Right atrium auricular region (tissue), 2 donors: ENCODE measurements around the gene SLC2A14. TPM values are rescaled to one million over a fixed set of nuclear protein-coding genes. Genes with fewer than 3 reads are reported as not detected.
"Not testable (repeated sequence)": the region's sequence is repeated elsewhere in the genome, so short reads cannot be mapped to it uniquely, and the experiment has no call there.

ENCODE experiments used
- DNase-seq: peaks from one replicate; pipeline ENCODE4 v3.0.0-alpha.2; 2019; ENCODE audit warnings: low spot score
- H3K27ac ChIP-seq, 2 donors: fragments of 200-600 bp; sonication (generic); 1 replicate in 1 of 2; 2 replicates in 1 of 2; pipeline ENCODE4 v1.5.1; 2016 to 2019
- H3K27me3 ChIP-seq, 2 donors: fragments of 200-600 bp; sonication (generic); one replicate each; pipeline versions ENCODE4 v1.5.1 to v1.6.0; 2017 to 2019
- H3K36me3 ChIP-seq: fragments of 200-600 bp; sonication (generic); one replicate; pipeline ENCODE4 v1.5.1; 2016
- H3K4me1 ChIP-seq, 2 donors: fragments of 200-600 bp; sonication (generic); one replicate each; pipeline versions ENCODE4 v1.5.1 to v1.6.0; 2017 to 2019
- H3K4me3 ChIP-seq, 2 donors: fragments of 200-600 bp; sonication (generic); 1 replicate in 1 of 2; 2 replicates in 1 of 2; pipeline ENCODE4 v1.5.1; 2017 to 2019; ENCODE audit warnings: mild to moderate bottlenecking in 1 of 2, moderate library complexity in 1 of 2
- H3K9me3 ChIP-seq, 2 donors: fragments of 200-600 bp; sonication (generic); one replicate each; pipeline ENCODE4 v1.5.1; 2019
- CTCF ChIP-seq, 2 donors: fragments of 200-600 bp; sonication (generic); IDR thresholded peaks; one replicate each; pipeline ENCODE4 v1.5.1; 2019; ENCODE audit warnings: antibody characterized with exemption in 2 of 2
- total RNA-seq, 2 donors: library from RNA; depleted of rRNA; stranded (reverse); fragments of >200 nt; gene quantifications; one replicate each; pipeline ENCODE4 v1.1.0, GENCODE V29; 2016

Gene SLC2A14
- total RNA-seq, 2 donors from 2014 or later: not detected

GRCh38 chr12:7797698-7798398 lies 74.9 kb downstream of the SLC2A14 start:
- no peak overlapping the region for H3K4me3 ChIP-seq
- DNase-seq: no peak
- H3K27me3 ChIP-seq: no peaks in the 10 kb centered on the region
- H3K4me1 ChIP-seq: no peaks in the 10 kb centered on the region
- no peak for TF ChIP-seq CTCF (IDR thresholded peaks at IDR 0.05)
- no peak overlapping the region for H3K27ac ChIP-seq
- H3K9me3 ChIP-seq: no peaks in the 10 kb centered on the region
- no peaks in the 10 kb centered on the region for H3K36me3 ChIP-seq

GRCh38 chr12:7797269-7797668 lies 75.4 kb downstream of the SLC2A14 start:
- not testable (repeated sequence) for H3K4me3 ChIP-seq, H3K9me3 ChIP-seq

GRCh38 chr12:7793211-7793610 lies 79.5 kb downstream of the SLC2A14 start:
- DNase-seq: no peak
- Histone ChIP-seq H3K9me3 (no peaks in the 10 kb centered on the region), H3K36me3 (no peaks in the 10 kb centered on the region), H3K4me3 (no peak overlapping the region), H3K27me3 (no peaks in the 10 kb centered on the region), H3K4me1 (peaks cover 0 to under 1% of the 10 kb centered on the region in 2 donors), H3K27ac (no peak overlapping the region)
- no peak for TF ChIP-seq CTCF (IDR thresholded peaks at IDR 0.05)

More at GRCh38 chr12:7797269-7797668, 75.4 kb downstream of the SLC2A14 start:
- H3K27me3 ChIP-seq, H3K4me1 ChIP-seq, DNase-seq, H3K36me3 ChIP-seq, H3K27ac ChIP-seq: not testable (repeated sequence)

GRCh38 chr12:7788884-7789528 lies 83.7 kb downstream of the SLC2A14 start, which contains the start of gene NANOG:
TSS of gene NANOG (plus strand) at chr12:7789402. CDS start at chr12:7789615, 213 bp downstream.
- not testable (repeated sequence) for H3K27me3 ChIP-seq, DNase-seq, H3K9me3 ChIP-seq, H3K36me3 ChIP-seq, H3K4me3 ChIP-seq, H3K27ac ChIP-seq, H3K4me1 ChIP-seq

GRCh38 chr12:7788294-7788660 lies 84.4 kb downstream of the SLC2A14 start:
- no peak for TF ChIP-seq CTCF (IDR thresholded peaks at IDR 0.05)
- no peaks in the 10 kb centered on the region for H3K27me3 ChIP-seq
- H3K4me1 ChIP-seq: peaks cover 0 to 7% of the 10 kb centered on the region in 2 donors
- H3K36me3 ChIP-seq: no peaks in the 10 kb centered on the region
- H3K9me3 ChIP-seq: no peaks in the 10 kb centered on the region
- H3K4me3 ChIP-seq: no peak overlapping the region
- no peak overlapping the region for H3K27ac ChIP-seq
- no peak for DNase-seq

GRCh38 chr12:7787574-7788293 lies 85.0 kb downstream of the SLC2A14 start:
- H3K9me3 ChIP-seq: no peaks in the 10 kb centered on the region
- no peak overlapping the region for H3K4me3 ChIP-seq
- H3K36me3 ChIP-seq: no peaks in the 10 kb centered on the region
- TF ChIP-seq CTCF (IDR thresholded peaks at IDR 0.05): no peak
- DNase-seq: no peak
- H3K4me1 ChIP-seq: peaks cover 0 to 7% of the 10 kb centered on the region in 2 donors
- no peaks in the 10 kb centered on the region for H3K27me3 ChIP-seq
- no peak overlapping the region for H3K27ac ChIP-seq
